HCT116 (cell line): ENCODE results near the gene KHK.

Experiments used
- CEBPB ChIP-seq: IDR thresholded peaks from 2 replicates; pipeline ENCODE4 v1.6.1; 2012; ENCODE audit warnings: low read depth
- MAX ChIP-seq: IDR thresholded peaks from 2 replicates; pipeline ENCODE4 v1.6.1; 2012
- POLR2A ChIP-seq: IDR thresholded peaks from 2 replicates; pipeline ENCODE4 v1.7.0; 2011; ENCODE audit warnings: borderline replicate concordance; ENCODE audit not compliant: insufficient read depth, insufficient read length; ENCODE audit errors: extremely low read depth
- SP1 ChIP-seq: IDR thresholded peaks from 2 replicates; pipeline ENCODE4 v1.6.1; 2012; ENCODE audit warnings: low read depth
- TCF7L2 ChIP-seq: IDR thresholded peaks from 2 replicates; pipeline ENCODE4 v1.7.0; 2011; ENCODE audit warnings: borderline replicate concordance, inconsistent platforms; ENCODE audit not compliant: insufficient read depth, insufficient read length; ENCODE audit errors: extremely low read depth
- ZNF274 ChIP-seq: fragments of 200-500 bp; sonication (Bioruptor generic); IDR thresholded peaks from 2 replicates; pipeline ENCODE4 v1.6.1; 2014; ENCODE audit warnings: mild to moderate bottlenecking, low read depth, low read length, inconsistent platforms

DNA sequence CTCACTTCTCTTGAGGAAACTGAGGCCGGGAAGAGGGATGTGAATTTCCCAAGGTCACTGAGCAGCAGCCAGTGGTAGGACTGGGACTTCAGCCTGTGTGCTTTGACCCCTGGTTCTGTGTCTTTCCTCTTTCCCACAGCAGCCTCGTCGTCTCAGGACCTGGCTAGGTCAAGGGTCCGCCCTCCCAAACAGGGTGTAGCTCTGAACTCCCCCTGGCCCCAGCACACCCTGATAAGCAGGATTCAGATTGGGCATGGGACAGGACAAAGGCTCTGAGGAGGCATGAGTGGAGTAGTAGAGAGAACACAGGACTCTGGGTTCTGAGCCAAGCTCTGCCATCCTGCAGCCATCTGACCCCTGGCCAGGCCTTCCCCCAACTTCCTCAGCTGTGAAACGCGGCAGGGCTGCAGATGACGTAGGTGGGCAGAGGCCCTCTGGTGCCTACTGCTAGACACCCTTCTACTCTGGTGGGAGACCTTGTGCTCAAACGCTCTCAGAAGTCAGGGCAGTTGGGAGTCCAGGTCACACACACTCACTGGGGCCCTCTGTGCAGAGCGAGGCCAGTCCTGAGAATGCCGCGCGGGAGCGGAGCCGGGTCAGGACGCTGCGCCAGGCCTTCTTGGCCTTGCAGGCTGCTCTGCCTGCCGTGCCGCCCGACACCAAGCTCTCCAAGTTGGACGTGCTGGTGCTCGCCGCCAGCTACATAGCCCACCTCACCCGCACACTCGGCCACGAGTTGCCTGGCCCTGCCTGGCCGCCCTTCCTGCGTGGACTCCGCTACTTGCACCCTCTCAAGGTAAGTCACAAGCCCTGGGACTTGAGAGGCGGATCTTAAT lies 63.2 kb downstream of the KHK start:
- no peak for TF ChIP-seq ZNF274
- TF ChIP-seq POLR2A: no peak
- no peak for TF ChIP-seq TCF7L2
- no peak for TF ChIP-seq MAX
- no peak for TF ChIP-seq SP1
- no peak for TF ChIP-seq CEBPB
